Measurements from ENCODE around the gene RPL22L1.

The RPL22L1 gene

GRCh38 chr3:170840291-170840859 lies 29.6 kb downstream of the RPL22L1 start:
- Histone ChIP-seq H3K79me2 (ENCODE audit: insufficient read depth, low read depth) (no peaks in the 10 kb centered on the region), H3K9ac (no peak overlapping the region), H3K4me2 (no peak overlapping the region), H3K27ac (no peak overlapping the region), H3K4me3 (IDR thresholded peaks at IDR 0.05; ENCODE audit: insufficient read depth, low read depth, low read length) (no peak overlapping the region), H3K36me3 (ENCODE audit: insufficient read depth) (no peaks in the 10 kb centered on the region), H4K20me1 (ENCODE audit: insufficient read depth) (no peaks in the 10 kb centered on the region), H2AFZ (ENCODE audit: low read depth) (no peak overlapping the region), H3K27me3 (ENCODE audit: insufficient read depth, low read depth) (no peaks in the 10 kb centered on the region), H3K4me1 (ENCODE audit: low read depth, poor library complexity, severe bottlenecking) (no peaks in the 10 kb centered on the region)
- TF ChIP-seq CTCF (conservative IDR thresholded peaks at IDR 0.05; ENCODE audit: low read depth, low read length), result no peak

- H3K4me3 ChIP-seq (IDR thresholded peaks at IDR 0.05; ENCODE audit: insufficient read depth, low read depth, low read length), result no peak overlapping the region
- TF ChIP-seq CTCF (conservative IDR thresholded peaks at IDR 0.05; ENCODE audit: low read depth, low read length), result no peak
- no peaks in the 10 kb centered on the region for H3K4me1 ChIP-seq (ENCODE audit: low read depth, poor library complexity, severe bottlenecking)
These were observed 30.4 kb downstream of the RPL22L1 start for GRCh38 chr3:170839518-170840100.

GRCh38 chr3:170836491-170836890 lies 33.5 kb downstream of the RPL22L1 start:
- Histone ChIP-seq H3K4me1 (ENCODE audit: low read depth, poor library complexity, severe bottlenecking) (no peaks in the 10 kb centered on the region), H4K20me1 (ENCODE audit: insufficient read depth) (no peaks in the 10 kb centered on the region), H3K4me3 (IDR thresholded peaks at IDR 0.05; ENCODE audit: insufficient read depth, low read depth, low read length) (no peak overlapping the region), H3K79me2 (ENCODE audit: insufficient read depth, low read depth) (no peaks in the 10 kb centered on the region), H3K36me3 (ENCODE audit: insufficient read depth) (no peaks in the 10 kb centered on the region), H3K27ac (no peak overlapping the region), H3K9ac (no peak overlapping the region), H2AFZ (ENCODE audit: low read depth) (no peak overlapping the region), H3K27me3 (ENCODE audit: insufficient read depth, low read depth) (no peaks in the 10 kb centered on the region), H3K4me2 (no peak overlapping the region)
- no peak for TF ChIP-seq CTCF (conservative IDR thresholded peaks at IDR 0.05; ENCODE audit: low read depth, low read length)

More at GRCh38 chr3:170839518-170840100, 30.4 kb downstream of the RPL22L1 start:
- Histone ChIP-seq H3K27me3 (ENCODE audit: insufficient read depth, low read depth) (no peaks in the 10 kb centered on the region), H3K9ac (no peak overlapping the region), H3K79me2 (ENCODE audit: insufficient read depth, low read depth) (no peaks in the 10 kb centered on the region), H2AFZ (ENCODE audit: low read depth) (no peak overlapping the region), H3K27ac (no peak overlapping the region), H4K20me1 (ENCODE audit: insufficient read depth) (no peaks in the 10 kb centered on the region), H3K36me3 (ENCODE audit: insufficient read depth) (no peaks in the 10 kb centered on the region), H3K4me2 (no peak overlapping the region)

GRCh38 chr3:170835336-170835735 lies 34.7 kb downstream of the RPL22L1 start:
- H3K79me2 ChIP-seq (ENCODE audit: insufficient read depth, low read depth), result no peaks in the 10 kb centered on the region
- no peak overlapping the region for H2AFZ ChIP-seq (ENCODE audit: low read depth)
- no peaks in the 10 kb centered on the region for H3K27me3 ChIP-seq (ENCODE audit: insufficient read depth, low read depth)
- H3K4me3 ChIP-seq (IDR thresholded peaks at IDR 0.05; ENCODE audit: insufficient read depth, low read depth, low read length), result no peak overlapping the region
- H4K20me1 ChIP-seq (ENCODE audit: insufficient read depth), result no peaks in the 10 kb centered on the region
- no peaks in the 10 kb centered on the region for H3K4me1 ChIP-seq (ENCODE audit: low read depth, poor library complexity, severe bottlenecking)
- no peak overlapping the region for H3K9ac ChIP-seq
- H3K27ac ChIP-seq, result no peak overlapping the region
- H3K4me2 ChIP-seq, result no peak overlapping the region
- no peaks in the 10 kb centered on the region for H3K36me3 ChIP-seq (ENCODE audit: insufficient read depth)
- no peak for TF ChIP-seq CTCF (conservative IDR thresholded peaks at IDR 0.05; ENCODE audit: low read depth, low read length)

Measured in KMS-11 (cell line).